Neuronal stem cell (in vitro differentiated cells): ENCODE results near the gene C2orf42.
A peak's percentile ranks its signal among the peaks of the same experiment; 100 is the strongest.
"Not testable (repeated sequence)": the region's sequence is repeated elsewhere in the genome, so short reads cannot be mapped to it uniquely, and the experiment has no call there.

Experiments
- DNase-seq: peaks from one replicate; pipeline ENCODE4 v3.0.0-alpha.2; 2013; ENCODE audit warnings: low spot score
- H2AFZ ChIP-seq: one replicate; pipeline ENCODE4 v1.6.1; 2013; ENCODE audit warnings: mild to moderate bottlenecking, low read length, inconsistent platforms
- H2AK5ac ChIP-seq: 2 replicates; pipeline ENCODE4 v1.6.1; 2013; ENCODE audit warnings: low read depth, mild to moderate bottlenecking, inconsistent platforms, low read length, moderate library complexity, mixed read lengths
- H2BK120ac ChIP-seq: 2 replicates; pipeline ENCODE4 v1.6.1; 2013; ENCODE audit warnings: low read depth, mild to moderate bottlenecking, inconsistent platforms, low read length, moderate library complexity, mixed read lengths
- H2BK12ac ChIP-seq: one replicate; pipeline ENCODE4 v1.6.1; 2013; ENCODE audit warnings: low read length, inconsistent platforms
- H2BK15ac ChIP-seq: 2 replicates; pipeline ENCODE4 v1.6.1; 2013; ENCODE audit warnings: mild to moderate bottlenecking, low read length, inconsistent platforms, mixed read lengths
- H2BK5ac ChIP-seq: one replicate; pipeline ENCODE4 v1.6.1; 2013; ENCODE audit warnings: inconsistent platforms, mild to moderate bottlenecking, low read length, moderate library complexity
- H3K14ac ChIP-seq: one replicate; pipeline ENCODE4 v1.6.1; 2013; ENCODE audit warnings: low read length, inconsistent platforms
- H3K18ac ChIP-seq: 2 replicates; pipeline ENCODE4 v1.6.1; 2013; ENCODE audit warnings: low read length, inconsistent platforms
- H3K23ac ChIP-seq: 2 replicates; pipeline ENCODE4 v1.6.1; 2013; ENCODE audit warnings: low read depth, mild to moderate bottlenecking, mixed read lengths, low read length, inconsistent platforms; ENCODE audit not compliant: poor library complexity
- H3K27ac ChIP-seq: replicated peaks from 3 replicates; pipeline ENCODE4 v1.5.1; 2013; ENCODE audit warnings: low read length, inconsistent platforms
- H3K27me3 ChIP-seq, 3 experiments: 2 replicates each; pipeline ENCODE4 v1.6.1; 2013; ENCODE audit warnings: low read length in 3 of 3, mild to moderate bottlenecking in 2 of 3, inconsistent platforms in 1 of 3, low read depth in 1 of 3, mixed read lengths in 1 of 3, moderate library complexity in 1 of 3; ENCODE audit not compliant: control insufficient read depth in 3 of 3, insufficient read depth in 3 of 3
- H3K36me3 ChIP-seq, 2 donors: replicated peaks in 1 of 2; 2 replicates each; pipeline ENCODE4 v1.6.1; 2013; ENCODE audit warnings: low read length in 2 of 2; ENCODE audit not compliant: control insufficient read depth in 2 of 2, insufficient read depth in 2 of 2
- H3K4ac ChIP-seq: 2 replicates; pipeline ENCODE4 v1.6.1; 2013; ENCODE audit warnings: inconsistent platforms, mild to moderate bottlenecking, low read length, moderate library complexity
- H3K4me1 ChIP-seq, 2 donors: 1 replicate in 1 of 2; 2 replicates in 1 of 2; pipeline ENCODE4 v1.6.1; 2013; ENCODE audit warnings: low read length in 2 of 2, low read depth in 1 of 2; ENCODE audit not compliant: control insufficient read depth in 2 of 2, insufficient read depth in 1 of 2
- H3K4me2 ChIP-seq: one replicate; pipeline ENCODE4 v1.6.1; 2013; ENCODE audit warnings: mild to moderate bottlenecking, low read length, inconsistent platforms; ENCODE audit not compliant: insufficient read depth, poor library complexity, severe bottlenecking
- H3K4me3 ChIP-seq, 2 donors: 2 replicates each; pipeline ENCODE4 v1.5.1; 2013; ENCODE audit warnings: low read length in 2 of 2, mild to moderate bottlenecking in 2 of 2, inconsistent platforms in 1 of 2, moderate library complexity in 1 of 2
- H3K79me1 ChIP-seq: one replicate; pipeline ENCODE4 v1.6.1; 2013; ENCODE audit warnings: low read depth, mild to moderate bottlenecking, inconsistent platforms, low read length, moderate library complexity
- H3K9ac ChIP-seq: one replicate; pipeline ENCODE4 v1.6.1; 2013; ENCODE audit warnings: mild to moderate bottlenecking, low read depth, low read length, inconsistent platforms; ENCODE audit not compliant: poor library complexity
- H3K9me3 ChIP-seq, 2 donors: replicated peaks in 1 of 2; 2 replicates each; pipeline versions ENCODE3 to v1.6.1; 2013; ENCODE audit warnings: low read length in 2 of 2, mild to moderate bottlenecking in 2 of 2, inconsistent platforms in 1 of 2, low read depth in 1 of 2, mixed read lengths in 1 of 2, moderate library complexity in 1 of 2; ENCODE audit not compliant: control insufficient read depth in 2 of 2, insufficient read depth in 1 of 2
- H4K8ac ChIP-seq: one replicate; pipeline ENCODE4 v1.6.1; 2013; ENCODE audit warnings: low read depth, mild to moderate bottlenecking, inconsistent platforms, low read length, moderate library complexity
- H4K91ac ChIP-seq: one replicate; pipeline ENCODE4 v1.6.1; 2013; ENCODE audit warnings: low read length, low read depth, mild to moderate bottlenecking, inconsistent platforms; ENCODE audit not compliant: poor library complexity
- WGBS, 2 donors: extraction: QIAGEN DNeasy Blood & Tissue Kit; methylation state at CpG; one replicate each; pipeline ENCODE4 v1.1.7; 2013; ENCODE audit warnings: missing lambda C conversion rate in 2 of 2, mixed read lengths in 1 of 2; ENCODE audit not compliant: insufficient read length in 2 of 2, insufficient replicate concordance in 1 of 2; ENCODE audit errors: extremely low coverage in 2 of 2; 5-methylcytosine and 5-hydroxymethylcytosine counted together

Gene C2orf42

DNA sequence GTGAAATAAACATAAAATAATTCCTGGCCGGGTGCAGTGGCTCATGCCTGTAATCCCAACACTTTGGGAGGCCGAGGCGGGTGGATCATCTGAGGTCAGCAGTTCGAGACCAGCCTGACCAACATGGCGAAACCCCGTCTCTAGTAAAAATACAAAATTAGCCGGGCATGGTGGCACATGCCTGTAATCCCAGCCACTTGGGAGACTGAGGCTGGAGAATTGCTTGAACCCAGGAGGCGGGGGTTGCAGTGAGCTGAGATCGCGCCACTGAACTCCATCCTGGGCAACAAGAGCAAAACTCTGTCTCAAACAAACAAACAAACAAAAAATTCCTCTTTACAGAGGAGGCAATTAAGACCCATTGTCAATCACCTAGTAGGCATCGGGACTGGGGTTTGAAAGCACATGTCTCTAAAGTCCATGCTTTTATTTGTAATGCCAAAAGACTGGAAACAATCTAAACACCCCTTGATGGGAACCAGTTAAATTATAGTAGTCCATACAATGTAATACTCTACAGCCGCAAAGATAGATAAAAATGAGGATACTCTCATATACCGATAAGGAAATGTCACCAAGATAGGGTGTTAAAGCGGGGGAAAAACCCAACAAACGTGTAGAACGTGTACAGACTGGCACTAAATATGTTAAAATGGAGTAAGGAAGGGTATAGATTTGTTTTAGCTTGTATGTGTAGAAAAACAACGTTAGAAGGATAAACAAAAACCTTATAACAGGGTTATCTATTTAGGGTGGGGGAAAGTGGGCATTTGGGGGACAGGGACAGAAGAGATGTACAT lies 59.3 kb downstream of the C2orf42 start:
- not testable (repeated sequence) for H3K4me3 ChIP-seq, H3K23ac ChIP-seq, H2BK15ac ChIP-seq, H3K4ac ChIP-seq, H3K27me3 ChIP-seq, H4K91ac ChIP-seq, H4K8ac ChIP-seq, H3K9ac ChIP-seq, H2AK5ac ChIP-seq, H3K14ac ChIP-seq, H2BK5ac ChIP-seq, H3K27ac ChIP-seq, H2BK12ac ChIP-seq, H3K4me2 ChIP-seq, DNase-seq, H3K36me3 ChIP-seq, H2BK120ac ChIP-seq, H2AFZ ChIP-seq, H3K18ac ChIP-seq, H3K79me1 ChIP-seq, H3K9me3 ChIP-seq
- peaks cover 6 to 10% of the 10 kb centered on the region in 2 donors for H3K4me1 ChIP-seq
- no CpG with 5 or more reads among the region's 17 CpGs for WGBS, 2 donors

DNA sequence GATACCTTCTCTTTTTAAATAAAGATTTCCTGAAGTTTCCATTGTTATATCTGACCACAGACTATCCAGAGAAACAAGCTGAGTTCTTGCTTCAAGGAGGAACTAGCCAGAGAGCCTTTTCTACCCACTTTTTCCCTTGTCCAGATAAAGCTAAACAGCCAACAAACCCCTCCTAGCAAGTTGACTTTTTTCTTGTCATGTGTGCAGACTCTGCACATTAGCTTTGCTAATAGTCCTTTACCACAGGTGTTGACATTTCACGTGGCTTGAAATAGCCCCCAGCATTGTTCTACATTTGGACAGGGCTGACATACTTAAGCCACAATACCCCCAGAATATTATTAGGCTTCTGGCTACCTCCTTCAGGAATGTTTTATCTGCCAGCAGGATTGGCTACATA lies 62.8 kb downstream of the C2orf42 start:
- Histone ChIP-seq H3K36me3 (no peaks in the 10 kb centered on the region), H3K14ac (no peak overlapping the region), H3K4me3 (no peak overlapping the region), H3K18ac (no peak overlapping the region), H2BK120ac (no peak overlapping the region), H3K4ac (no peak overlapping the region), H3K4me2 (no peak overlapping the region), H3K27ac (no peak overlapping the region), H2AK5ac (no peak overlapping the region), H4K91ac (no peak overlapping the region), H4K8ac (no peak overlapping the region), H3K23ac (no peak overlapping the region), H3K27me3 (no peaks in the 10 kb centered on the region), H2BK15ac (no peak overlapping the region), H2BK5ac (no peak overlapping the region), H3K9ac (no peak overlapping the region), H3K4me1 (peaks cover 15% of the 10 kb centered on the region in 2 donors), H3K79me1 (no peaks in the 10 kb centered on the region), H3K9me3 (no peaks in the 10 kb centered on the region), H2AFZ (no peak overlapping the region), H2BK12ac (no peak overlapping the region)
- no peak for DNase-seq
- no CpG with 5 or more reads among the region's 1 CpG for WGBS, 2 donors

DNA sequence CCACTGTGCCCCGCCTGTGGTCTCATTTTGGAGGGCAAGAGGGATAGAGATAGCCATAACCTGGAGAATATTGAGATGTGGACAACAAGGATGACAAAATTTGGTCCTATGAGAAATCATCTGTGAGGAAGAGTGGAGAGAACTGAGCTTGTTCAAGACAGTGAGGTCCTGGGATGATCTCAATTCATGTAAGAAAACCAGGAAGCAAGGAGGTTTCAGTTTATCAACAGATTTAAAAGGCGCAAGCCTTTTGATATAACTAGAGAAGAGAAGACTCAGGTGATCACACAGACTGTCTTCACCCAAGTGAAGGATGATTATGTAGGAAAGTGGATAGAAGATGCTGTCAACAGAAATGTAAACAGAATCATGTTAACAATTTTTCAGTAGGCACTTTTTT lies 64.4 kb downstream of the C2orf42 start:
- Histone ChIP-seq H4K8ac (no peak overlapping the region), H3K27me3 (no peaks in the 10 kb centered on the region), H2BK5ac (no peak overlapping the region), H3K4ac (no peak overlapping the region), H3K4me3 (no peak overlapping the region), H3K18ac (no peak overlapping the region), H3K79me1 (no peaks in the 10 kb centered on the region), H3K23ac (no peak overlapping the region), H2BK120ac (no peak overlapping the region), H2AK5ac (peak overlapping the region; percentile 14), H3K9ac (no peak overlapping the region), H3K27ac (no peak overlapping the region), H3K9me3 (no peaks in the 10 kb centered on the region), H4K91ac (no peak overlapping the region), H2BK12ac (no peak overlapping the region), H3K14ac (no peak overlapping the region), H2BK15ac (no peak overlapping the region), H3K4me1 (peaks cover 12 to 16% of the 10 kb centered on the region in 2 donors), H2AFZ (no peak overlapping the region), H3K36me3 (no peaks in the 10 kb centered on the region), H3K4me2 (no peak overlapping the region)
- DNase-seq = no peak
- WGBS, 2 donors = no CpG with 5 or more reads among the region's 2 CpGs

DNA sequence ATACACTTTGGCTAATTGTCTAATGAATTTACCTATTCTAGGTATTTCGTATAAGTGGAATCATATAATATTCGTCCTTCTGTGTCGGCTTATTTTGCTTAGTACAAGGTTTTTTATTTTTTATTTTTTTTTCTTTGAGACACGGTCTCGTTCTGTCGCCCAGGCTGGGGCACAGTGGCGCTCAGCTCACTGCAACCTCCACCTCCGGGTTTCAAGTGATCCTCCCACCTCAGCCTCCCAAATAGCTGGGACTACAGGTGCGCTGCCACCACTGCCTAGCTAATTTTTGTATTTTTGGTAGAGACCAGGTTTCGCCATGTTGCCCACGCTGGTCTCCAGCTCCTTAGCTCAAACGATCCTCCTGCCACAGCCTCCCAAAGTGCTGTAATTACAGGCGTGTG lies 65.3 kb downstream of the C2orf42 start:
- no peaks in the 10 kb centered on the region for H3K27me3 ChIP-seq
- H2BK120ac ChIP-seq = no peak overlapping the region
- H2BK12ac ChIP-seq = peak overlapping the region; percentile 69
- no peak overlapping the region for H3K4me2 ChIP-seq
- peaks cover 13 to 16% of the 10 kb centered on the region in 2 donors for H3K4me1 ChIP-seq
- H2BK15ac ChIP-seq = no peak overlapping the region
- no peaks in the 10 kb centered on the region for H3K36me3 ChIP-seq
- DNase-seq = no peak
- peak overlapping the region in 1 of 2 donors; percentile 42 for H3K4me3 ChIP-seq
- no peak overlapping the region for H3K23ac ChIP-seq
- H3K79me1 ChIP-seq = no peaks in the 10 kb centered on the region
- H3K9me3 ChIP-seq = no peaks in the 10 kb centered on the region
- no CpG with 5 or more reads among the region's 13 CpGs for WGBS, 2 donors
- H2AFZ ChIP-seq = peak overlapping the region; percentile 43
- no peak overlapping the region for H3K14ac ChIP-seq
- no peak overlapping the region for H3K9ac ChIP-seq
- H4K91ac ChIP-seq = no peak overlapping the region
- peak overlapping the region; percentile 45 for H3K18ac ChIP-seq
- peak overlapping the region; percentile 92 for H3K27ac ChIP-seq
- H3K4ac ChIP-seq = no peak overlapping the region
- H4K8ac ChIP-seq = no peak overlapping the region
- no peak overlapping the region for H2BK5ac ChIP-seq
- H2AK5ac ChIP-seq = no peak overlapping the region
